GM21526 (cell line): ENCODE measurements around the gene SNTG2.

Experiments used
- ATAC-seq: cut with Tn5 transposase; IDR thresholded peaks from one replicate; pipeline ENCODE4 v1.9.1; 2021; ENCODE audit warnings: moderate library complexity; ENCODE audit not compliant: unreplicated experiment, low FRiP score

Gene SNTG2

GRCh38 chr2:1254662-1255343, 304.2 kb downstream of the SNTG2 start:
- no peak for ATAC-seq

- no peak for ATAC-seq
These were observed 306.1 kb downstream of the SNTG2 start for GRCh38 chr2:1256632-1257324.

- ATAC-seq, result no peak
These were observed 306.7 kb downstream of the SNTG2 start for GRCh38 chr2:1257334-1257733.

GRCh38 chr2:1259746-1260145, 309.1 kb downstream of the SNTG2 start:
- ATAC-seq, result no peak

- ATAC-seq, result no peak
These were observed 312.0 kb downstream of the SNTG2 start for GRCh38 chr2:1262609-1263008.

- ATAC-seq, result no peak
These were observed 314.8 kb downstream of the SNTG2 start for GRCh38 chr2:1265454-1265853.

- ATAC-seq, result no peak
These were observed 315.7 kb downstream of the SNTG2 start for GRCh38 chr2:1266351-1266750.

GRCh38 chr2:1268034-1268433, 317.4 kb downstream of the SNTG2 start:
- no peak for ATAC-seq

- no peak for ATAC-seq
These were observed 319.2 kb downstream of the SNTG2 start for GRCh38 chr2:1269812-1270211.

- ATAC-seq, result no peak
These were observed 322.2 kb downstream of the SNTG2 start for GRCh38 chr2:1272835-1273234.

GRCh38 chr2:1277634-1278033, 327.0 kb downstream of the SNTG2 start:
- no peak for ATAC-seq

GRCh38 chr2:1278125-1278524, 327.5 kb downstream of the SNTG2 start:
- ATAC-seq, result no peak

GRCh38 chr2:1278861-1279260, 328.2 kb downstream of the SNTG2 start:
- ATAC-seq, result no peak

GRCh38 chr2:1282552-1282951, 331.9 kb downstream of the SNTG2 start:
- ATAC-seq, result no peak

- ATAC-seq, result no peak
These were observed 332.6 kb downstream of the SNTG2 start for GRCh38 chr2:1283020-1283801.

- ATAC-seq, result no peak
These were observed 333.2 kb downstream of the SNTG2 start for GRCh38 chr2:1283871-1284270.

GRCh38 chr2:1286929-1287328, 336.3 kb downstream of the SNTG2 start:
- ATAC-seq, result no peak

GRCh38 chr2:1287427-1287826, 336.8 kb downstream of the SNTG2 start:
- no peak for ATAC-seq

GRCh38 chr2:1294900-1295299, 344.3 kb downstream of the SNTG2 start:
- no peak for ATAC-seq

GRCh38 chr2:1295740-1296139, 345.1 kb downstream of the SNTG2 start:
- ATAC-seq, result no peak

GRCh38 chr2:1297372-1298159, 346.9 kb downstream of the SNTG2 start:
- ATAC-seq, result no peak
